Stimulated activated CD4-positive, alpha-beta T cell treated with anti-CD3 and anti-CD28 coated beads, Interleukin-2, amount 100 ng/mL, for 24 hours (primary cell): ENCODE measurements around the gene ANAPC15.
"Not testable (repeated sequence)": the region's sequence is repeated elsewhere in the genome, so short reads cannot be mapped to it uniquely, and the experiment has no call there.

ENCODE experiments used
- DNase-seq, 2 donors: peaks; one replicate each; pipeline ENCODE4 v3.0.0-alpha.2; 2020

The ANAPC15 gene

DNA sequence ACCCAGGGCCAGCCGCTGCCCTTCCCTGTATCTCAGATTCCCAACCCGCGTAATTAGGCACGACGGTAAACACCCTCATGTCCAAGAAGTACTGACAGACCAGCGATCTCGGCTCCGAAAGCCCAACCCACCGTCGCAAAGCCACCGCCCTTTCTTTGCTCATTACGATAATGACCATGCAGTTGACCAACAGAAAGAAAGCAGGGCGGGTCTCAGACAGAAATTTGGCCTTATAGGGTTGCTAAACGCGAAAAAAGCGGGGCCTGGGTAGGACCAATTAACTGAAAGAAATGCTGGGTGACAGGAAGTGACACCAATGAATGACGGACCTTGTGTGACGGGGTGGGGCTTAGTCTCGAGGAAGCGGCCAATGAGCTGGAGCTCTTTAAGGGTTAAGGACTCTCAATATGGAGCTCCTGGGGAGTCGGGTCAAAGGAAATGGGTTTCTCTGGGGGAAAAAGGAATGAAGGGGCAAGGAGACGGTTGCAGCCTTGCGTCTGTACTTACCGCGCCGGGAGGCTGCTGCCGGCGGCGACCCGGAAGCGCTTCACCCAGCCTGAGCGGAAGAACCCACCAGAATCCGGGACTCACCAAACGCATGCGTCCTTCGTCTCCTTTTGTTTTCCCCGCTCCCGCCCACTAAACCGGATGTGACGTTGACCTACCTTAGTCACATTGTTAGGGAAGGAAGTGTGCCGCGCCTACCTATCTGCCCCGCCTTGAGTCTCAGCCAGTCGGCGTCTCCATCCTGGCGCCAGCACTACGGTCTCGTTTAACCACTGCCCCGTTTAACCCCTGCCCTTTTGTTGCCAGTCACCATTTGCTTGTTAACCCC, at the start of gene ANAPC15:
TSS of gene ANAPC15 (minus strand) at position 553 of the 835 bp plus-strand sequence. CDS start 1,419 bp downstream, outside the sequence.
- DNase-seq = peak; percentile 98 to 99

- no peak for DNase-seq
Observed at GRCh38 chr11:72160319-72160718, 47.8 kb upstream of the ANAPC15 start.

DNA sequence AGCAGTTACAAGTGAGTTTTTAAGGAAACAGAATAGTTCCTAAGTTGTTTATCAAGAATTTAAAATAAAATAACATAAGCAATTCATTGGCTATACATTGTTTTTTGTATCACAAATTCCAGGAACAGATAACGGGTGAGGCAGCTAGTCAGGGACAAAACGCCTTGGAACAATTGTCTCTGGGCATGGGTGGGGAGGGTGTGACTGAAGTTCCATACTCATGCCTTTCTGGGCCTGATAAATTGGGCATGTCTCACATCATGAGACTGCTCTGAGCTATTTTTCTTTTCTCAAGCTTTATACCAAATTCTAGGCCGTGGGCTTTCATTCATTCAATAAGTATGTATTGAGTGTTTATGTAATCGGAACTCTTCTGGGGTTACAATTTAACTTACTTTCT, 44.6 kb upstream of the ANAPC15 start:
- no peak for DNase-seq

GRCh38 chr11:72155751-72156150, 43.3 kb upstream of the ANAPC15 start:
- no peak for DNase-seq

GRCh38 chr11:72154816-72155215, 42.3 kb upstream of the ANAPC15 start:
- DNase-seq = no peak

- DNase-seq = not testable (repeated sequence)
Observed at GRCh38 chr11:72153874-72154273, 41.4 kb upstream of the ANAPC15 start.

DNA sequence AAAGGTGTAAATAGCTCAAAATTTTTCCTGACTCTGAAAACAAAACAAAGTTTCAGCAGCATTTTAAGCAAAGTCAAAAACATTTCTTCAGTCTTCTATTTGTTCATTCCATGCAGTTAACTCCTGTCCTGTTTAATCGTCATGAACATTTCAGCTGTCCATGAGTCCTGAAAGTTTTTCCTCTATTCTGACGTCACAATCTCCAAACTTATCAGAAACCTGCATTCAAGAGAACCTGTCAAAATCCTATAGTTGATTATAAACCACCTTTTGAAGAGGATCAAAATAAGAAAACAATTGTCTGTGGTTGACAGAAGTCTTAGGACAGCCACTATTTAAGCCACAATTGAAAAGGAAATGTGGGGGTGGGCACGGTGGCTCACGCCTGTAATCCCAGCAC, 38.4 kb upstream of the ANAPC15 start:
- DNase-seq = no peak

DNA sequence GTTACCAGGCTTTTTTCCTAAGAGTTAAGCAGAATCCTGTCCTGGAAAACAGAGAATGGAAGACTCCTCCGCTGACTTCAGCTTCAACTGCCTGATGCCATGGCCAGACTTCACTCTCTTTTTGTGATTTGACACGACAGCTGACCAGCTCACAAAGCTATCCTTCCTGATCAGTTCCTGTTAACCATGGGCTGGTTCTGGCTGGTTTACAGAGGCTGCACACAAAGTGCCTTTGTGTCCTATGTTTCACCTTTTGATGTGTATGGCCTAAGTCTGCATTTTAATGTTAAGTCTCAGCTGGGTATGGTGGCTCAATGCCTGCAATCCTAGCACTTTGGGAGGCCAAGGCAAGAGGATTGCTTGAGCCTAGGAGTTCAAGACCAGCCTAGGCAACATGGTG, 34.1 kb upstream of the ANAPC15 start:
- no peak for DNase-seq

- DNase-seq = no peak
Observed at GRCh38 chr11:72144807-72145565, 32.5 kb upstream of the ANAPC15 start.

- not testable (repeated sequence) for DNase-seq
Observed at GRCh38 chr11:72142543-72142942, 30.0 kb upstream of the ANAPC15 start.

- not testable (repeated sequence) for DNase-seq
Observed at GRCh38 chr11:72142086-72142485, 29.6 kb upstream of the ANAPC15 start.

- peak in 1 of 2 donors; percentile 9 for DNase-seq
Observed at GRCh38 chr11:72141066-72141465, 28.6 kb upstream of the ANAPC15 start.

DNA sequence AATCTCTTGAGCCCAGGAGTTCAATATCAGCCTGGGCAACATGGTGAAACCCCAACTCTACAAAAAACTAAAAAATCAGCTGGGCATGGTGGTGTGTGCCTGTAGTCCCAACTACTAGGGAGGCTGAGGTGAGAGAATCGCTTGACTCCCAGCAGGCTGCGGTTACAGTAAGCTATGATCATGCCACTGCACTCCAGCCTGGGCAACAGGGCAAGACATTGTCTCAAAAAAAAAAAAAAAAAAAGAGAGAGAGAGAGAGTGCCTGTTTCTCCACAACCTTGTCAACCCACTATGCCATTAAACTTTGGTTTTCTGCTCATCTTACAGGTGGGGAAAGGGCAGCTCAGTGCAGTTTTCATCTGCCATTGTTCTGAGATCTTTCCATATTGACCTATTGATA, 28.2 kb upstream of the ANAPC15 start:
- DNase-seq = no peak

- DNase-seq = no peak
Observed at GRCh38 chr11:72139500-72139899, 27.0 kb upstream of the ANAPC15 start.

DNA sequence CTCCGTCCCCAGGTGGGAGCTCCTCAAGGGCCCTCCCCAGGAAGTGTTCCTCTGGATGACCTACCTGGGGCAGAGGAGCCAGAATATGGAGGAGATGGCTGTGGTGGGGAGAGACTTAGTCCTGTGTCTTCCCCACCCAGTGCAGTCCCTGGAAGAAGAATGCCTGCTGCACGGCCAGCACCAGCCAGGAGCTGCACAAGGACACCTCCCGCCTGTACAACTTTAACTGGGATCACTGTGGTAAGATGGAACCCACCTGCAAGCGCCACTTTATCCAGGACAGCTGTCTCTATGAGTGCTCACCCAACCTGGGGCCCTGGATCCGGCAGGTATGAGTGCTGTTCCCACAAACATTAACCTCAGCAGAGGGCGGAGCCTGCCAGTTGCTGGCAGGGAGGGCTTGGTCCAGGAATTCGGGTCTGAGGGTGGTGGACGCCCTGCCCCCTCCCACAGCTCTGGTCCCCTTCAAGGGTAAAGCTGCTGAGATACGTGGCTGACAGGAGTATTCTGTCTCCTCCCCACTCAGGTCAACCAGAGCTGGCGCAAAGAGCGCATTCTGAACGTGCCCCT, 26.4 kb upstream of the ANAPC15 start:
- no peak for DNase-seq

DNA sequence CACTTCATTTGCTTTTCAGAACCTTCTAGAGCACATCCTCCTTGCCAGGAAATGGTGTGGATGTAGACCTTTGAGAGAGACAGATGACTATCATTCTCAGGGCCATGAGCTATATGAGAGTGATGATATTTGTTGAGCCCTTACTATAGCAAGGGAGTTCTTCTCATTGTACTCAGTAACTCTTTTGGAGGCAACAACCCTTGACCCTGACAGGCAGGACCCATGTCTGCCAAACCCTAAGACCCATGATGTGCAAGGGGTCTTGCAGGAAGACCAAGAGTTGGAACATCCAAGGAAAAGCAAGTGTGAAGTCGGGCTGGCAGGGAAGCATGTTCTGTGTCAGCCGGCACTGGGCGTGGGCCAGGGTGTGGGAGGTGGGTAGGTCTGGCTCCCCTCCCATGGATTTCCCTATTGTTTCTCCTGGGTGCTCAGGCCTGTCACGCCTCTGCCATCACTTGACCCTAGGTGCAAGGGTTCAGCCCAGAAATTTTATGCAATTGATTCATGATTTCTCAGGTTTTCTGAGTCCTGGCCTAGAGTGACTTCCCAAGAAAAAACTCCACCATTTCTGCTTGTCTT, 24.3 kb upstream of the ANAPC15 start:
- no peak for DNase-seq

DNA sequence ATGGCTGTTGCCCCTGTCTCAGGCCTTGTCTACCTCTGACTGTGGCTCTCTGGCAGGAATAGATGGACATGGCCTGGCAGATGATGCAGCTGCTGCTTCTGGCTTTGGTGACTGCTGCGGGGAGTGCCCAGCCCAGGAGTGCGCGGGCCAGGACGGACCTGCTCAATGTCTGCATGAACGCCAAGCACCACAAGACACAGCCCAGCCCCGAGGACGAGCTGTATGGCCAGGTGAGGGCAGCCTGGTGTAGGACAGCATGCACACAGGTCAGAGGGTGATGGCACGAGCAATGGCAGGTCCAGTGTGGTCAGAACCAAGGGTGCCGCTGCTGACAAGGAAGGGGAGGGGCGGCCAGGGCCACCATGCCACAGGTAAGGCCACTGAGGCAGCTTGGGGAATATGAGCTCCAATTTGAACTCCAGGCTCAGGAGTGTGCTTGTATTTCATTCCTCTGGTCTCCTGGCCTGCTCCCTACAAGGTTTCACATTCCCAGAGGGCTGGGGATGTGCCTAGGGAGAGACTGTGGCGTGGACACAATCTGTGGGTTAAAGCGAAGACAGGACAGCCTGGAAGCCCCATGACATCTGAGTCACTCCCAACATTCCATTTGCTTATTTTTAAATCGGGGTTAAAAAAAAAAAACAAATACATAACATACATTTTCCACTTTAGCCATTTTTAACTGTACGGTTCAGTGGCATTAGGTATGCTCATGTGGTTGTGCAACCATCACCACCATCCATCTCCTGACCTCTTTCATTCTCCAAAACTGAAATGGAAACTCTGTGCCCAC, 23.6 kb upstream of the ANAPC15 start:
- no peak for DNase-seq

DNA sequence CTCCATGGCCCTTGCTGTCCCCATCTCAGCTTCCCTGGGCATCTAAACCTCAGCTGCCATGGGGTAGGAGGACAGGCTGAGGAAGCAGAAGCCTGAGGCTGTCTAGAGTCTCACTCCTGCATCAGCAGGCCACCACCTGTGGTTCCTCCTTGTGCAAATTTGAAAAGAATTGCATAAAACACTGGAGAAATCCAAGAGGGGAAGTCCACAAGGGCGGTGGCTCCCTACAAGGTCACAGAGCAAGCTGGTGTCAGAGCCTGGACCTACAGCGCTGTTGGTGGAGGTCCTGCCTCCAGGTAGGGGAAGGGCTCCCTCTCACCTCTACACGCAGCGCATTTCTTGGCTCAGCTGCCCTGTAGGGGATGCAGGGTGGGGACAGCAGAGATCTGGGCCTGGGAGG, 23.0 kb upstream of the ANAPC15 start, which contains the start of gene FOLR3:
TSS of gene FOLR3 (plus strand) at position 253 of the 400 bp plus-strand sequence. CDS start 228 bp downstream, outside the sequence.
- not testable (repeated sequence) for DNase-seq

DNA sequence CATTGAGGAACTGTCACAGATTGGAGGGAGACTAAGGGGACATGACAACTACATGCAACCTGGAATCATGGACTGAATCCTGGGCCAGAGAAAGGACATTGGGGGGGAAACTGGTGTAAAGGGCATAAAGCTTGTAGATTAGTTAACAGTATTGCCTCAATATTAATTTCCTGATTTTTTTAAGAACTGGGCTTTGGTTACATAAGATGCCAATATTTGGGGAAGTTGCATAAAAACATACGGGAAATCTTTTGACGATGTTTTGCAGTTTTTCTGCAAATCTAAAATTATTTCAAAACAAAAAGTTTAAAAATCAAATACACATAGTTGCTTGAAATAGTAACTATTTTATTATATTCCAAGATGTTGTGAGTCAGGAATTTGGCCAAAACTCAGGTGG, 20.2 kb upstream of the ANAPC15 start:
- no peak for DNase-seq

- no peak for DNase-seq
Observed at GRCh38 chr11:72129381-72129780, 16.9 kb upstream of the ANAPC15 start.

GRCh38 chr11:72127923-72128322, 15.4 kb upstream of the ANAPC15 start:
- DNase-seq = no peak

DNA sequence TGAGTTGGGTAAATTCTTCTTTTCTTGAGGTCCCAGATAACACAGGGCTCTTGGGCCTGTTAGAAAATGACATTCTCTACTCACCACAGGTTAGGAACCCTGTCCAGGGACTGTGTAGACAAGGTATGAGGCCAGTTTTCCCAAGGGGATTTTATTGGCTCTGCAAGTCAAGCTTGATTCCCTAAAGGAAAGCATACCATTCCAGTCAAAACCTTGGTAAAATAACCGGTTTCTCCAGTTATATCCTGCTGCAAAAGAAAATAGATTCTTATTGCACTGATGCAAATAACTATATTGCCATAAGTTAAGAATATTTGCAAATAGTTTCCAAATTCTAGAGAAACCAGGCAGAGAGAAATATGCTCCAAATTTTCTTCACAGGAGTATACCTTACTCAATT, 13.5 kb upstream of the ANAPC15 start:
- DNase-seq = no peak
